Pancreas (tissue), 10 donors: ENCODE measurements around the gene CDX1. TPM values are rescaled to one million over a fixed set of nuclear protein-coding genes. Genes with fewer than 3 reads are reported as not detected.

ENCODE experiments used
- ATAC-seq, 4 donors: fragments of 200-7000 bp; cut with Tn5 transposase; one replicate each; pipeline versions ENCODE4 v1.8.0 to v1.9.1; 2020; ENCODE audit warnings: mild to moderate bottlenecking in 4 of 4, moderate library complexity in 4 of 4
- DNase-seq, 6 donors: peaks; one replicate each; pipeline ENCODE4 v3.0.0-alpha.2; 2020
- FAIRE-seq: peaks from 2 replicates; lab custom pipeline; 2012; peaks lifted over from hg19 to GRCh38; lab: Jason Lieb, UNC
- H3K27ac ChIP-seq, 4 donors: fragments of 200-600 bp; sonication (generic); 1 replicate in 3 of 4; 2 replicates in 1 of 4; pipeline versions ENCODE4 v1.5.0 to v1.8.0; 2020
- H3K27me3 ChIP-seq, 4 donors: fragments of 200-600 bp; one replicate each; pipeline ENCODE4 v1.8.0; 2021
- H3K36me3 ChIP-seq, 3 donors: fragments of 200-600 bp; sonication (generic) in 1 of 3; one replicate each; pipeline versions ENCODE4 v1.5.0 to v1.8.0; 2020 to 2021
- H3K4me1 ChIP-seq, 3 donors: fragments of 200-600 bp; one replicate each; pipeline ENCODE4 v1.8.0; 2021
- H3K4me3 ChIP-seq, 4 donors: fragments of 200-600 bp; sonication (generic) in 2 of 4; one replicate each; pipeline versions ENCODE4 v1.5.0 to v1.8.0; 2020 to 2021
- H3K9me3 ChIP-seq, 4 donors: fragments of 200-600 bp; one replicate each; pipeline ENCODE4 v1.8.0; 2021
- CTCF ChIP-seq, 4 donors: fragments of 200-600 bp; sonication (generic) in 3 of 4; IDR thresholded peaks; one replicate each; pipeline versions ENCODE4 v1.5.0 to v1.8.0; 2021; ENCODE audit warnings: antibody characterized with exemption in 4 of 4
- WGBS, 2 donors: extraction: QIAGEN DNeasy Blood & Tissue Kit; methylation state at CpG; one replicate each; pipeline ENCODE4 v1.1.7; 2013; 5-methylcytosine and 5-hydroxymethylcytosine counted together
- intact Hi-C, 3 donors: fragments of 100-400 bp; cut with DNase I; formaldehyde crosslinking; loops; one replicate each; pipeline versions ENCODE4 v1.11.1 to v1.14.2; 2022
- polyA plus RNA-seq, 2 donors: library from polyadenylated mRNA; stranded (reverse); fragments of 200-250 nt; gene quantifications; one replicate each; pipeline ENCODE4 v1.2.3, GENCODE V29; 2013
- total RNA-seq, 6 donors: library from RNA; stranded (reverse); fragmentation: NEBNext Ultra II Directional in 4 of 6; extraction: Animal tissue kit (Norgen Biotek cat#: 25700) in 4 of 6; gene quantifications; one replicate each; pipeline versions ENCODE4 v1.2.1 to v1.2.4, GENCODE V29; 2021 to 2023
- donor health status: healthy with polysubstance abuse.
- donor health status: DM: no; HTN: no; CAD: no; lungs with moderate emphysema.
- donor health status: DM: no; HTN: no; CAD: no.
- donor health status: control.
- donor health status: control.
- donor health status: Bipolar disorder and iron deficiency.
- donor health status: DM: yes; HTN: yes; CAD: no.
- donor health status: DM: no; HTN: no; CAD: no.
- donor health status: DM: no; HTN: no; CAD: no.
- donor health status: DM: yes; HTN: yes; CAD: no.

The CDX1 gene
- total and polyA plus RNA-seq, 8 donors, result 0.13 to 0.19 (median 0.16) TPM; not detected in 5

- Histone ChIP-seq H3K9me3 (no peaks in the 10 kb centered on the region), H3K36me3 (no peaks in the 10 kb centered on the region), H3K27ac (no peak overlapping the region), H3K4me1 (no peaks in the 10 kb centered on the region), H3K4me3 (peak overlapping the region in 2 of 4 donors; percentile 4 to 11), H3K27me3 (no peaks in the 10 kb centered on the region)
- ATAC-seq (peak; percentile 91 to 95 (median 93)), FAIRE-seq (no peak), DNase-seq (peak; percentile 56 to 85 (median 76))
- intact Hi-C loops, result loop anchor here in 1 of 3 donors (10.0 kb wide), 3 partner anchors 85 to 305 kb away; no protein-coding TSS in a partner anchor
- WGBS, 2 donors, result 16 to 19% methylated on average over 25 of the region's 25 CpGs
- TF ChIP-seq CTCF (IDR thresholded peaks at IDR 0.05), result peak; percentile 82 to 91 (median 86)
Observed at GRCh38 chr5:150129813-150130492, 36.6 kb upstream of the CDX1 start.

GRCh38 chr5:150130493-150130922, 36.1 kb upstream of the CDX1 start:
- no peak for TF ChIP-seq CTCF (IDR thresholded peaks at IDR 0.05)

GRCh38 chr5:150131461-150131860, 35.1 kb upstream of the CDX1 start:
- FAIRE-seq, result no peak
- no peak for DNase-seq
- intact Hi-C loops, result loop anchor here in 1 of 3 donors (10.0 kb wide), 2 partner anchors 83 to 303 kb away; no protein-coding TSS in a partner anchor
- Histone ChIP-seq H3K4me1 (no peaks in the 10 kb centered on the region), H3K36me3 (no peaks in the 10 kb centered on the region), H3K27me3 (no peaks in the 10 kb centered on the region), H3K9me3 (no peaks in the 10 kb centered on the region), H3K4me3 (no peak overlapping the region), H3K27ac (no peak overlapping the region)
- TF ChIP-seq CTCF (IDR thresholded peaks at IDR 0.05), result no peak
- no peak for ATAC-seq
- WGBS, 2 donors, result 81 to 92% methylated on average over 4 of the region's 4 CpGs

More at GRCh38 chr5:150130493-150130922, 36.1 kb upstream of the CDX1 start:
- H3K9me3 ChIP-seq, result no peaks in the 10 kb centered on the region
- DNase-seq, result peak in 1 of 6 donors; percentile 31
- no peak for ATAC-seq
- 72 to 86% methylated on average over 8 of the region's 8 CpGs for WGBS, 2 donors
- FAIRE-seq, result no peak
- no peaks in the 10 kb centered on the region for H3K4me1 ChIP-seq
- H3K27me3 ChIP-seq, result no peaks in the 10 kb centered on the region
- no peaks in the 10 kb centered on the region for H3K36me3 ChIP-seq
- no peak overlapping the region for H3K4me3 ChIP-seq
- no peak overlapping the region for H3K27ac ChIP-seq
- intact Hi-C loops, result loop anchor here in 1 of 3 donors (10.0 kb wide), 2 partner anchors 84 to 304 kb away; no protein-coding TSS in a partner anchor

GRCh38 chr5:150131978-150132694, 34.4 kb upstream of the CDX1 start:
- Histone ChIP-seq H3K4me3 (no peak overlapping the region), H3K27me3 (no peaks in the 10 kb centered on the region), H3K27ac (no peak overlapping the region), H3K9me3 (no peaks in the 10 kb centered on the region), H3K36me3 (no peaks in the 10 kb centered on the region), H3K4me1 (no peaks in the 10 kb centered on the region)
- intact Hi-C loops, result loop anchor here in 1 of 3 donors (10.0 kb wide), 2 partner anchors 83 to 303 kb away; no protein-coding TSS in a partner anchor
- no peak for ATAC-seq
- peak in 1 of 6 donors; percentile 24 for DNase-seq
- no peak for TF ChIP-seq CTCF (IDR thresholded peaks at IDR 0.05)
- no peak for FAIRE-seq
- WGBS, 2 donors, result 64% methylated on average over 12 of the region's 12 CpGs
